ENCODE measurements around the gene ASPHD2.
"Not testable (repeated sequence)": the region's sequence is repeated elsewhere in the genome, so short reads cannot be mapped to it uniquely, and the experiment has no call there.

Gene ASPHD2, protein sequence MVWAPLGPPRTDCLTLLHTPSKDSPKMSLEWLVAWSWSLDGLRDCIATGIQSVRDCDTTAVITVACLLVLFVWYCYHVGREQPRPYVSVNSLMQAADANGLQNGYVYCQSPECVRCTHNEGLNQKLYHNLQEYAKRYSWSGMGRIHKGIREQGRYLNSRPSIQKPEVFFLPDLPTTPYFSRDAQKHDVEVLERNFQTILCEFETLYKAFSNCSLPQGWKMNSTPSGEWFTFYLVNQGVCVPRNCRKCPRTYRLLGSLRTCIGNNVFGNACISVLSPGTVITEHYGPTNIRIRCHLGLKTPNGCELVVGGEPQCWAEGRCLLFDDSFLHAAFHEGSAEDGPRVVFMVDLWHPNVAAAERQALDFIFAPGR

DNA sequence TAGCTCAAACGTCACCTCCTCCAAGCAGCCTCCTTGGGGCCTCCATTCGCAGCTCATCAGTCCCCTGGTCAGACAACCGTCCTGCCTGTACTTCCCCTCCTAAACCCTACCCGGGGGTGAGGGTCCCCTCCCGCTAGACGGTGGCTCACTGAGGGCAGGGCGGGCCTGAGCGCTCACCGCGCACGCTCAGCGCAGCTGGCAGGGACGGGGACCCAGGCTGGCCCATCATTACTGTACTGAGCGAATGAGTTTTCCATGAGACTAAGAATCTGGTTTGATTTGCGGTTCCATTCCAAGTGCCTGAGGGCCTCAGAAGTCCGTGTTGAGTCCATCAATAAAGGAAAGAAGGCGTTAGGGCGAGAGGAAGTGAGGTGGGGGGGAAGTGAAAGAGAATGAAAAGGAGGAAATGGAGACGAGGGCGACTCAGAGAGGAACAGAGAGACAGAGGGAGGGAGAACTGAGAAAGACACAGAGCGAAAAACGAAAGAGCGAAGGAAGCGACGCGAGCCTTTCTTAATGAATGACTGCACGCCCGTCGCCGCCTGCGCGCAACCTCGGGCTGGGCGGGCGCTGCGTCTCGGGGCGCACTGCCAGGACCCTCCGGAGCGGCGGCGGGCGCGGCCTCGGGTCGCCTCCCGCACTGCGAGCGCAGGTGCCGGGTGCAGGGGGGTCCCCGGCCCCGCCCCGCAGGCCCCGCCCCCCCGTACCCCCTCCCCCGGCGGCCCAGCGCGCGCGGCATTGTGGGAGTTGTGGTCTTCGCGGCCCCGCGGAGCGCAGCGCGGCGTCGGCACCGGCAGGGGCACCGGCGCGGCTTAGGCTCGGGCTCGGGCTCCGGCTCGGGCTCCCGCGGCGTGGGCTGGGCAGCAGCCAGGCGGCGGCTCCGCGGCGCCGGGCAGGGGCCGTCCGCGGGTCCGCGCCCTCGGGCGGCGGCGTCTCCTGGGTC, at the start of gene ASPHD2:
Gene ASPHD2 (plus strand): TSS at position 746 of the 943 bp plus-strand sequence. CDS start 4,356 bp downstream, outside the sequence.
- DNase-seq (ENCODE audit: low read depth): no peak

DNA sequence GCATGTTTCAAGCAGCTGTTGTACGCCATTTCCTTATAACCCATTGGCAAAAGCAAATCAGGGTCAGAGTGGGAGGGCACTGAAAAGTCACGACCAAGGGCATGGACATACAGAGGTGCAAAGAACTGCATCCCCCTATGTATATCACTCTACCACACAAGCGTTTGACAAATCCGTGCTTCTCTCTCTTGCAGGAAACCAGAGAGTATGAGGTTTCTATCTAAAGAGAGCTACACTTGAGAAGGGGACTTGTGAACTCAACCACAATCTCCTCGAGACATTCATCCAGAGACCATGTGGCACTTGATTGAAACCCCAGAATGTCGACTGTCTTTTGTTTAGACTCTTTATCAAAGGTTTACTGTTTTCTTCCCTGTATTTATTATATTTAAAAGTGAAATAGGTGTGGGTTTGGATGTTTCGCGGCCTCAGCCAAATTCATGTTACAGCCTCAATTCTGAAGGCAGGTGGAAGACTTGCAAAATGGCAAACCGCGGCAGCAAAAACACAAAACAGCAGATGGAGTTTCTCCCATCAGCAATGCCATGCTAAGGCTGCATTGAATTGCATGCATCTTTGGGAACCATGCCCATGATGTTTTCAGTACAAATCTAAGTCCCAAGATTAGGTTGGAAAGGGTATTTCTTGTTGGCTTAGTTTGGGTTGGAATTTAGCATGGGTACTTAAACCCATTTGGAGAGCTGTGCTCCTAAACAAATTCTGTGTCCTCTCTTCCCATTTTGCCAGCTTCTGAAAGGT, 48.8 kb upstream of the ASPHD2 start:
- DNase-seq (ENCODE audit: low read depth): no peak

DNA sequence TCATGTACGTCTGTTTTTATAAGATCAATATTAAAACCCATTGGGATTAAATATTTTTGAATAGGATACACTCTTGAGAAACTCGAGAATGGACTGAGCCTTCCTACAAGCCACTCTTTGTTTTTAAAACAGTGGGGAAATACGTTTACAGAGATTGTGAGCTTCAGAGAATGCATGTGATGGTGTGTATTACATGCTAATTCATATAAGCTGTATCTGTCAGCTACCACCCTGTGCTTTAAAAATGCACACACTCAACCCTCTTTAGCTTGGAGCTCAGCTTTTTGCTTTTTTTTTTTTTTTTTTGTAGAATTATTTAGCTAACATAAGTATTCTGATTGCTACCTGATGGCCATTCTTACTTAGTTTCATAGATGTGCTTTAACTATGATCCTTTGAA, 46.3 kb upstream of the ASPHD2 start:
- no peak for DNase-seq (ENCODE audit: low read depth)

DNA sequence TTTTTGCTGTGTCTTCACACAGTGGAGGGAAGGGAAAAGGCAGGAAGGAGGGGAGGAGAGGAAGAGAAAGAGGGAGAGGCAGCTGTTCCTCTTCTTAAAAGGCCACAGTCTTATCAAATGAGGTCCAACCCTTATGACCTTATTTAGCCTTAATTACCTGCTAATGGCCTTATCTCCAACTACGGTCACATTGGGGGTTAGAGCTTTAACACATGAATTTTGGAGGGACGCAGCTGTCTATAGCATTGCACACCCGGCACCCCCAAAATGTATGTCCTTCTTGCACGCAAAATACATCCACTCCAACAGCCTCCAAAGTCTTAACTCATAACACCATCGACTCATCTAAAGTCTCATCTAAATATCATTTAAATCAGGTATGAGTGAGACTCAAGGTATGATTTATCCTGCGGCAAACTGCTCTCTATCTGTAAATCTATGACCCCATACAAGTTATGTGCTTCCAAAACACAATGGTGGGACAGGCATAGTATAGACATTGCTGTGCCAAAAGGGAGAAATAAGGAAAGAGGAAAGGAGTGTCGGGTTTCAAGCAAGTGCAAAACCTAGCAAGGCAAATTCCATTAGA, 45.0 kb upstream of the ASPHD2 start:
- DNase-seq (ENCODE audit: low read depth): no peak

DNA sequence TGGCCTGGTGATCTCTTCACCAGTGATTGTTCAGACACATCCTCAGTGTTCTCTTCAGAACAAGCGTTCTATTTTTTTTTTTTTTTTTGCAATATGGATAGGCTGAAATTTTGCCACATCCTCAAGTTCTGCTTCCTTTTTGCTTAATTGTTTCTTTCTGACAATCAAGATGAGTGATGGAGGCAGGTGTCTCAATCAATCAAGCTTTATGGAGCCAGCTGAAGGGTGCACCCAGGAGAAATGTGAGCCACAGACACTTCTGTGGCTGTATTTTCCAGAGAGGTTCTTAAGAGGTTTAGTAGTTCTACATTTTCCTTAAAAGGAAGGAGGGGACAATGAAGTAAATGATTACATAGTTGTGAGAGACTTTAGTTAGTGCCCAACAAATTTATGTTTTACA, 43.9 kb upstream of the ASPHD2 start:
- no peak for DNase-seq (ENCODE audit: low read depth)

DNA sequence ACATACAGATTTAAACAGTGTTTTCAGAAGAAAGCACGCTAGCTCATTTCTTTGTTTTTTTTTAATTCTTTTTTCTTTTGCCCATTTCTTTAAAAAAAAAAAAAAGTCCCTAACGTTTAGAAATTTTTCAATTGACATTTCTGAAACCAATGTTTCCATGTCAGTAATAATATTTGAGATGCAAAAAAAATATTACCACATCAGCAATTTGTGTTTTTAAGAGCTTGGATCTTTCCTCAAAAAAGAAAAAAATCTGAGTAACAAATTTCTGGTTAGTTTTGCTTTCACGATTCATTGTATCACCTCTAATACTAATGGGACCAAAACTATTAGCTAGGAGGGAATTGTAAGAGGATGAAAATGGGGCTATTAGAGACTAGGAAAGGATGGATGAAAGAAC, 39.9 kb upstream of the ASPHD2 start:
- no peak for DNase-seq (ENCODE audit: low read depth)

DNA sequence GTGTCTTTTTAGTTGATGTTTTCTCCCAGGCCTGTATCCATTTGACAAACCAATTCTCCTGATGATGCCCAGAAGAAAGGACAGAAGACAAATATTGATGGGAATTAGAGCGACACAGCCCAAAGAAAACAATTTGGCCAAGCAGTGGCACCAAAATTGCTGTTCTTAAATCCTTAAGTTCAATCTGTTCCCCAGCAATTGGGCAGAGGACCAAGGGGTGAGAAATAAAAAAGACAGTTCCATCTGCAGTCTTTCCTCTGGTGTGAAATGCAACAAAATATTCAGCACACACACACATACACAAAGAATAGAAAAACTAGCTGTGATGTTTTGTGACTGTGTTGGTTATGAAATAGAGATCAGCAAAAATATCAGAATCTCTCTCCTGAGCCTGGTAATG, 38.0 kb upstream of the ASPHD2 start:
- DNase-seq (ENCODE audit: low read depth): no peak

DNA sequence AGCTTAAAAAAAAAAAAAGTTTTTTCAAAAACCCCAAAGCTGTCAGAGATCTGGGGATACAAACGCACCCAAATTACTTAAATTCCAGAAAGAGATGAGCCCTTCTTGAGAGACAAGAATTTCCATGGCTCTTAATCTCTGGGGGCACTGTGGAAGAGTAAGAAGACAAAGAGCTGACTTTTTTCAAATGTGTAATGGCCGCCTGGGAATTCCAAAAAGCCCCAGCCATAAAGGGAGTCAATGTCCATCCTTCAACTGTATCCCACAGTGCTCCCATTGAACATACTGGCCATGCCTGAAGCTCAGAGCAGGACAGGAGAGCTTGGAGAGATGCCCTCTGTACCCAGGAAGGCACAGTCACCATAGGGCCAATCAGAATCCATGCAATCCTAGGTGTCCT, 37.4 kb upstream of the ASPHD2 start:
- no peak for DNase-seq (ENCODE audit: low read depth)

DNA sequence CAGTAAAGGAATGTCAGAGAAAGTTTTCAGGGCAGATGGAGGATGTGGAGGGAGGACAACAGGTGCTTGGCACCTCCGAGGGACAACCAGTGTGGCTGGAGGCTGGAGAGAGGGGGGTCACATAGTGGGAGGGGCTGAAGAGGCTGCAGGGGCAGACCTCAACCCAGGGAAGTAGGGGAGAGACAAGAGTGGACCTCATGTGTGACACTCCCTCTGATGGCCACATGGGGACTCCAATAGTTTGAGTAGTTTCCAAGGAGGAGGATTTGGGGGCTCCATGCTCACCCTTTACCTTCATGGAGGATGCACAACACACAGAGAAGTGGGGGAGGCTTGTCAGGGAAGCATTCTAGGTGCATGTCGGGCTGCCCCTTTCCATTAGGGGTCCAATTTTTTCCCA, 35.1 kb upstream of the ASPHD2 start:
- no peak for DNase-seq (ENCODE audit: low read depth)

DNA sequence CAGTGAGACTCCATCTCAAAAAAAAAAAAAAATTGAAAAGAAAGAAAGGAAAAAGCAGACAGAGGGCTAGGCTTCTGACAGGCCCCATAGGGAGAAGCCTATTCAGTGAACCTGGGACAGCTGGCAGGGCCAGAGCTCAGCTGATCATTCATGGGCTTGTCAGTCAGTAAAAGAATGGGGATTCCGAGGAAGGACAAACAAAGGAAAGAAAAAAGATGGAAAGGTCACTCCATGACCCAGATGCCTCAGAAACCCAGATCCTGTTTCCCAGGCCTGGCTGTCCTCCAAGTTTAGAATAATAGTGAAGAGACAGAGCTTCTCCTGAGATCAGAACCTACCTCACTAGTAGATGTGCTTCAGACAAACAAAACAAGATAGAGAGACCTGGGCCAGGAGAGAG, 34.3 kb upstream of the ASPHD2 start:
- DNase-seq (ENCODE audit: low read depth): no peak

DNA sequence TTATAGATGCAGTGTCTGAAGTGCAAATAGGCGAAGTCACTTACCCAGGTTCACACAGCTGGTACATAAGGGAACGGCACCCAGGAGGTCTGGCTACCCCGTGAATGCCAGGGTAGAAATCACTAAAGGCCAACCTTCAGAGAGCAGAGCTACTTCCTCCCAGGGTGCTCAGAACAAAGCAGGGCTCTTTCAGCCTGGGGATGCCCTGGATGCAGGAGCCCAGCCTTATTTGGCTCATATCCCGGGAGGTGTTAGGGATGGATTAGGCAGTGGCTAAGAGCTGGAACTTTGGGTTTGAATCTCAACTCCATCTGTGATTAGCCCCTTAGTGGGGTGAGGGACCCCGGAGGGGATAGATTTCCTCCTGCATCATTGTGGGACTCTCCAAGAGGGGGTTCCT, 33.1 kb upstream of the ASPHD2 start:
- DNase-seq (ENCODE audit: low read depth): no peak

DNA sequence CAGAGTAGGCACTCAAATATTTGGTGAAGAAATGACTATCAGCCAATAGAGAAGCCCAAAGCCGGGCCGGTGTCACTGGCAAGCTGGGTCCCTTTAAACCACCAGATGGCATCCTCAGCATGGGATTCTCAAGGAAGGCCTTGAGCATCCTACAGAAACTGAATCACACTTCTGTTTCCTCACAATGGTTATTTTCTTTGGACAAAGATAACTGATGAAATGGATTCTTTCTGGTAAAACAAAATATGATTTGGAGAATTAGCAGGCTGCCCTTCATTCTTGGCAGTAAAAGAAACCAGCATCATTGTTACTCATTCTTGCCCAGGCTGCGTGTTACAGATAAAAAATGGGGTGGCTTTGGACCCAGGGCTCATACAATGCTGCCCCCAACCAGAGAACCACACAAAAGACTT, 30.3 kb upstream of the ASPHD2 start:
- no peak for DNase-seq (ENCODE audit: low read depth)

DNA sequence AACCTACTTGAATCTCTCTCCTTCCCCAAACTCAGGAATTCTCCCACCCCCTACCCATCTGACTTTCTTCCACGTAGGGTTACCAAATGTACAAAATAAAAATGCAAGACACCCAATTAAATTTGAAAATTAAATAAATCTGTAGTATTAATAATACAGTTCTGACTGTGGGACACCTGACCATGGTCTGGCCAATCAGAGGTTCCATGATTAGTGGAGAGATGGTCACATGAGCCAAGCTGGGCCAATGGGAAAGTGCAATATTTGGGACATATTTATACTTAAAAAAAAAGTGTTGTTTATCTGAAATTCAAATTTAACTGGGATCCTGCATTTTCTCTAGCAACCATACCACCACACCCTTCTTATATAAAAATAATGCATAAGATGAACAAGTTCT, 29.8 kb upstream of the ASPHD2 start:
- DNase-seq (ENCODE audit: low read depth): no peak

DNA sequence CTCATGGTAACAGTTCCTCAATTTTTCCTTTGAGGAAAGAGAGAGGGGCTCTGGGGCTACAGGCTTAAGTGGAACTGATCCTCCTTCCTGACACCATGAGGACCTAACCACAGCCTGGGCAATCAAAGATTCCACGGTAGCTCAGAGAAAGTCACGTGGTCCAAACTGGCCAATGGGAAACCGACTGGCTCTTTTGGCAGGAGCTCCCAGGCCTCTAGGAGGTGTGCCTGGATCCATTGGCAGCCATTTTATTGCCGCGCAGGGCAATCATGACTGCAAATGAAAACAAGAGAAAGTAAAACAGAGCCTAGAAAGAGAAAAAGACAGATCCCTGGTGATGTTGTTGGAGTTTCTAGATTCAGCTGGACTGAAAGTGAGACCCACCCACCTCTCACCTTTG, 27.3 kb upstream of the ASPHD2 start:
- no peak for DNase-seq (ENCODE audit: low read depth)

DNA sequence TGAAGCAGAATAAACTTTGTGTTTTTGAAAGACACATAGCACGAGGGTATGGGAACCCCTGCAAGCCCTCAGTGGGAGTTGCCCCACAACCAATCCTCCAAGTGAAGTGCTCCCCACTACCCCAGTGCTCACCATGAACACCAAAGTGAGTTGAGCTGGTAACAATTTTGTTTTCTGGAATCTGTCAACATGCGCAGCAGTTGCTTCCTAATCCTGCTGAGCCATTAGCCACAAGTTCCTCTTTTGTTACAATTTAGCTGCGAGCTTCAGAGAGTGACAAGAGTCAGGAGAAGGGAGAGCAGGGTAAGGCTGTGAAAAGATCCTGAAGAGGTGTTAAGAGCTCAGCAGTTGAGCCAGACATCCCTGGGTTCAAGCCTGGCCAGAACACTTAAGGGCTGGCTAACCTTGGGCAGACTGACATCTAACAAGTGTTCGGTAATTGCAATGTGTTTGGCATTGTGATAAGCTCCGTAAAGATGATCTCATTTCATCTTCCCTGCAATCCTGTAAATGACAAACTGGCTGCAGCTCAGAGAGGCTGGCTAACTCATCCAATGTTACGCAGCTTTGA, 24.1 kb upstream of the ASPHD2 start:
- DNase-seq (ENCODE audit: low read depth): no peak

DNA sequence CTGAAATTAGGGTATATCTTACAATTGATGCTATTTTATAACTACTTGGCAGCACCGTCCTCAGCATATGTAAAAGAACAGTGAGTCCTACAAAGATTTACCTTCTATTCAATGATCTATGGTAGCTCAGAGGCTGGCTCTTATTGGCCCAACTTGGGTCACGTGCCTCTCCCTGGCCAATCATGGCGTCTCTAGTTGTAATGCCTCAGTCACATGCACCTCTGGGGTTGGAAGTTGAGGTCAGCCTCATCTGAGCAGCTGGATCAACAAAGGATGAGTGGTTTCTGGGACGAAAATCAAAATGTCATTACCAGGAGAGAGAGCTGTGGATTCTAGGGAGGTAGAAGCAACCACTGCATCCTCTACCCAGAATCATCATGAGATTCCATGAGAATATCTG, 22.9 kb upstream of the ASPHD2 start:
- DNase-seq (ENCODE audit: low read depth): no peak

DNA sequence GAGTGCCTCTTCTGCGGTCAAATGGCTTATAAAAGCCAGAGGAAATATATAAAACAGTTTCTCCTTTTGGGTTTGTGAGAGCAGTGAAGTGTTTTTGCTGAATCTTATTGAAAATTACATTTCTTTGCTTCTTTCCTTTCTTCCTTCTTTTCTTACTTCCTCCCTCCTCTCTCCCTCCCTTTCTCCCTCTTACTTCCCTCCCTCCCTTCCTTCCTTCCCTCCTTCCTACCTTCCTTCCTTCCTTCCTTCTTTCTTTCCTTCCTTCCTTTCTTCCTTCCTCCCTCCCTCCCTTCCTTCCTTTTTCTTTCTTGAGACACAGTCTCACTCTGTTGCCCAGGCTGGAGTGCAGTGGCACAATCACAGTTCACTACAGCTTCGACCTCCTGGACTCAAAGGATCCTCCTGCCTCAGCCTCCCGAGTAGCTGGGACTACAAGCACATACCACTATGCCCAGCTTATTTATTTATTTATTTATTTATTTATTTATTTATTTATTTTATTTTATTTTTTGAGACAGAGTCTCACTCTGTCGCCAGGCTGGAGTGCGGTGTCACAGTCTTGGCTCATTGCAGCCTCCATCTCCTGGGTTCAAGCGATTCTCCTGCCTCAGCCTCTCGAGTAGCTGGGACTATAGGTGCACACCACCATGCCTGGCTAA, 20.4 kb upstream of the ASPHD2 start:
- DNase-seq (ENCODE audit: low read depth): not testable (repeated sequence)

DNA sequence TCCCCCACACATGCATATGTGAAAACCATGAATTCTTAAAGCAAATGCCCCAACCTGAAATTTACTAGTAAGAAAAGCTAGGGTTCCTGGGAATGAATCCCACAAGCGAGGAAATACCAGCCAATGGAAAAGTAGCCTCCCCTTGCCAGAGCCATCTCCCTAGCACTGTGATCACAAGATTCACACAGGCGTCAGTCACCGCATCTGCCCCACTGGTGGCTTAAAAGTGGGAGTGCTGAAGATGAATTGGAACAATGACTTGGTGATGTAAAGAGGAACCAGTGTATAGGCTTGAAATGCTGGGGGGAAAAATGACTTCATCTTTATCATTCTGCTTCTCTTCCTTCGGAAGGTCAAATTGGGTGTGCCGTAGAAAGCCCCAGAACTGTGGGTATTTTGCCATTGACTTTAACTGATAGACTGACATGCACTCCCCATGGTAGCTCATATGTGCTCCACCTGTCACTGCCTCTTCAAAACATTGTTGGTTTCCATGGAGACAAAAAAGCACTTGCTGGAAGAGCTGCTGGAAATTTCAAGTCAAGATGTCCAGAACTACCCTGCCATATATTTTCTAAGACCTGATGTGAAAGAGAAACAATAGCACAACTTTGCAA, 19.2 kb upstream of the ASPHD2 start:
- no peak for DNase-seq (ENCODE audit: low read depth)

DNA sequence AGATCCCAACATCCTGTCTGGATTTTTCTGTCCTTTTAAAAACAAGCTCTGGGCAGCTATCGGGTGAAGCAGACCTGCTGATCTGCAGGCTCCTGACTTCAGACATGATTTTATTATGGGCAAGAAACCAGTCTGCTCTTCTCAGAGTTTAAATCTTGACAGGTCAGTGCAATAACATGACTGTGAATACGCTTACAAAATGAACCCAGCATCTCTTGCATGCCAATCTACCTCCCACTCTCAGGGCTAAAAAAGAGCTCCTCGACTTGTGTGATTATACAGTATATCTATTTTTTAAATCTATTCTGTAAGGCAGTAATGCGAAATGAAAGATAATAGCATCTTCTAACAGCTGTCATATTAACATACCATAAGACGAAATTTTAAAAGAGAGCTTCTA, 18.7 kb upstream of the ASPHD2 start:
- no peak for DNase-seq (ENCODE audit: low read depth)

DNA sequence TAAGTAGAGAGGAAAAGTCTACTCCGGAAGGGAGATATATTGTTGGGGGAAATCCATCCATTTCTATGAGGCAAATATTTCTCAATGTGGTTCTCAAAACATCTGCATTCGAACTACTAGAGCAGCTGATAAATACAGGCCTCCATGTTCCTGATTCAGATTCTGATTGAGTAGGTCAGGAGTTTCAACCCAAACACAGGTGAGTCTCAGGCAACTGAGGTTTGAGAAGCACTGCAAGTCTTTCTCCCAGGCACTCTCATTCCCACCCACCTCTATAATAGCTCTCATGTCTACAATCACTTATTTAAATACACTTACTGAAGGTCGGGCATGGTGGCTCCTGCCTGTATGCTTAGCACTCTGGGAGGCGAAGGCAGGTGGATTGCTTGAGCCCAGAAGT, 14.7 kb upstream of the ASPHD2 start:
- no peak for DNase-seq (ENCODE audit: low read depth)

DNA sequence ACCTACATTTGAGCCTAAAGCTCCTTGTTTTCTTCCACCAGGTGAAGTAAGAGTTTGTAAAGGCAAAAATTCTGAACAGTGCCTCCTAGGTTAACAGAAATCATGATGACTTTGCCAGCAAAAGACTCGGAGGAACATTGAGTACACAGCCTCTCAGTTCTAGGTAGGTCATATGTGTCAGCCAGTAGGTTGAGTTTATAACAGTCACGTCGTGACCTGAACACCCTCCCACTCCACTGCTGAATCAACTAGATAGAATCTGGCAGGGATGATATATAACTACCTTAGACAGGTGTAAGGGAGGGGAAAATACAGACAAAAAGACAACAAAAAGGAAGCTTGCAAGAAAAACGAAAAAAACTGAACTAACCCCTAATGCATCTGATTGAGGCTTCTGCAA, 12.8 kb upstream of the ASPHD2 start:
- DNase-seq (ENCODE audit: low read depth): no peak

All from HS-27A (cell line).